Smooth muscle cell (in vitro differentiated cells): ENCODE results near the gene PLB1. TPM values are rescaled to one million over a fixed set of nuclear protein-coding genes. Genes with fewer than 3 reads are reported as not detected.

Experiments
- DNase-seq: peaks from one replicate; lab custom pipeline; 2025; ENCODE audit not compliant: unreplicated experiment; lab: John Stamatoyannopoulos, UW
- H2AFZ ChIP-seq: fragments of 200-600 bp; sonication (generic); 2 replicates; pipeline ENCODE4 v1.6.0; 2016; ENCODE audit warnings: antibody characterized with exemption, low read depth, mild to moderate bottlenecking
- H3F3A ChIP-seq: fragments of 200-600 bp; sonication (generic); 2 replicates; pipeline ENCODE4 v1.6.0; 2017; ENCODE audit warnings: antibody characterized with exemption, low read depth
- H3K27ac ChIP-seq: fragments of 200-600 bp; sonication (generic); 2 replicates; pipeline ENCODE4 v1.5.1; 2016; ENCODE audit warnings: low read depth, mild to moderate bottlenecking
- H3K27me3 ChIP-seq: fragments of 200-600 bp; sonication (generic); 2 replicates; pipeline ENCODE4 v1.6.1; 2016; ENCODE audit warnings: low read depth, mild to moderate bottlenecking
- H3K36me3 ChIP-seq: fragments of 200-600 bp; sonication (generic); 2 replicates; pipeline ENCODE4 v1.5.1; 2016; ENCODE audit warnings: low read depth
- H3K4me1 ChIP-seq: fragments of 200-600 bp; sonication (generic); 2 replicates; pipeline ENCODE4 v1.5.1; 2016; ENCODE audit warnings: low read depth
- H3K4me2 ChIP-seq: fragments of 200-600 bp; sonication (generic); 2 replicates; pipeline ENCODE4 v1.6.0; 2016; ENCODE audit warnings: mild to moderate bottlenecking
- H3K4me3 ChIP-seq: fragments of 200-600 bp; sonication (generic); 2 replicates; pipeline ENCODE4 v1.5.1; 2016; ENCODE audit warnings: mild to moderate bottlenecking
- H3K79me2 ChIP-seq: fragments of 200-600 bp; sonication (generic); 2 replicates; pipeline ENCODE4 v1.6.0; 2016; ENCODE audit warnings: low read depth, mild to moderate bottlenecking
- H3K9ac ChIP-seq: fragments of 200-600 bp; sonication (generic); 2 replicates; pipeline ENCODE4 v1.6.0; 2016; ENCODE audit warnings: low read depth
- H3K9me3 ChIP-seq: fragments of 200-600 bp; sonication (generic); replicated peaks from 2 replicates; pipeline ENCODE4 v1.5.1; 2016; ENCODE audit warnings: low read depth
- H4K20me1 ChIP-seq: fragments of 200-600 bp; sonication (generic); 2 replicates; pipeline ENCODE4 v1.6.0; 2016; ENCODE audit warnings: low read depth
- WGBS: methylation state at CpG from one replicate; pipeline ENCODE4 v1.1.7; 2016; ENCODE audit warnings: low lambda C conversion rate; 5-methylcytosine and 5-hydroxymethylcytosine counted together
- polyA plus RNA-seq: library from polyadenylated mRNA; unstranded; fragments of >200 nt; fragmentation: Nextera tagmentation; extraction: Ambion mirVana; gene quantifications from 2 replicates; pipeline ENCODE4 v1.2.1, GENCODE V29; 2016
- total RNA-seq: library from RNA; depleted of rRNA; stranded (reverse); fragments of >200 nt; gene quantifications from 2 replicates; pipeline ENCODE4 v1.2.3, GENCODE V29; 2014
- TF ChIP-seq, protein P1 (sequence below): fragments of 200-600 bp; sonication (generic); IDR thresholded peaks from 2 replicates; pipeline ENCODE4 v1.5.1; 2017; ENCODE audit warnings: borderline replicate concordance, mild to moderate bottlenecking, antibody characterized with exemption; ENCODE audit not compliant: insufficient read depth, poor library complexity, severe bottlenecking

Gene PLB1
- total and polyA plus RNA-seq, 2 experiments from 2014 or later, result 0.75 to 8.7 TPM

DNA sequence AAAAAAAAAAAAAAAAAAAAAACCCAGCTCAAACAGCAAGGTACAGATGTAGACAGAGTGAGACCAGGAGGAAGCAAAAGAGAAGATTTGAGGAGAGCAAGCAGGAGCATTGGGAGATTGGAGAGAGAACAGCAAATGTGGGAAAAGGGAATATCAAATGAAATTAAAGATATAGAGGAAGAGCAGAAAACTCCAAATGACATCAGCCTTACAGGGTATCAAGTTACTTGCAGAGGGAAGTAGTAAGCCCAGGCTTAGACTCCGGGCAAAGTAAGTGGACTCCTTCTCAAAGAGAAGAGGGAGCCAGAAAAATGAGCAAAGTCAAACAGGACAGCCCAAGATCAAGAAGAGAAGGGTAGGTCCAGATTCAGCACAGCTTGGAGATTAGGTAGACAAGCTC is 162.5 kb downstream of the PLB1 start:
- DNase-seq, result no peak
- WGBS, result 5% methylated on average over 1 of the region's 1 CpG
- no peaks in the 10 kb centered on the region for H4K20me1 ChIP-seq
- no peaks in the 10 kb centered on the region for H3K36me3 ChIP-seq
- H3K27ac ChIP-seq, result no peak overlapping the region
- TF ChIP-seq, protein P1, sequence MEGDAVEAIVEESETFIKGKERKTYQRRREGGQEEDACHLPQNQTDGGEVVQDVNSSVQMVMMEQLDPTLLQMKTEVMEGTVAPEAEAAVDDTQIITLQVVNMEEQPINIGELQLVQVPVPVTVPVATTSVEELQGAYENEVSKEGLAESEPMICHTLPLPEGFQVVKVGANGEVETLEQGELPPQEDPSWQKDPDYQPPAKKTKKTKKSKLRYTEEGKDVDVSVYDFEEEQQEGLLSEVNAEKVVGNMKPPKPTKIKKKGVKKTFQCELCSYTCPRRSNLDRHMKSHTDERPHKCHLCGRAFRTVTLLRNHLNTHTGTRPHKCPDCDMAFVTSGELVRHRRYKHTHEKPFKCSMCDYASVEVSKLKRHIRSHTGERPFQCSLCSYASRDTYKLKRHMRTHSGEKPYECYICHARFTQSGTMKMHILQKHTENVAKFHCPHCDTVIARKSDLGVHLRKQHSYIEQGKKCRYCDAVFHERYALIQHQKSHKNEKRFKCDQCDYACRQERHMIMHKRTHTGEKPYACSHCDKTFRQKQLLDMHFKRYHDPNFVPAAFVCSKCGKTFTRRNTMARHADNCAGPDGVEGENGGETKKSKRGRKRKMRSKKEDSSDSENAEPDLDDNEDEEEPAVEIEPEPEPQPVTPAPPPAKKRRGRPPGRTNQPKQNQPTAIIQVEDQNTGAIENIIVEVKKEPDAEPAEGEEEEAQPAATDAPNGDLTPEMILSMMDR, result no peak
- H3K4me3 ChIP-seq, result no peak overlapping the region
- no peak overlapping the region for H2AFZ ChIP-seq
- H3K4me1 ChIP-seq, result no peaks in the 10 kb centered on the region
- no peaks in the 10 kb centered on the region for H3K27me3 ChIP-seq
- H3F3A ChIP-seq, result peaks cover 1% of the 10 kb centered on the region
- H3K79me2 ChIP-seq, result no peaks in the 10 kb centered on the region
- no peak overlapping the region for H3K9ac ChIP-seq
- peak overlapping the region; percentile 1 for H3K4me2 ChIP-seq
- no peaks in the 10 kb centered on the region for H3K9me3 ChIP-seq

DNA sequence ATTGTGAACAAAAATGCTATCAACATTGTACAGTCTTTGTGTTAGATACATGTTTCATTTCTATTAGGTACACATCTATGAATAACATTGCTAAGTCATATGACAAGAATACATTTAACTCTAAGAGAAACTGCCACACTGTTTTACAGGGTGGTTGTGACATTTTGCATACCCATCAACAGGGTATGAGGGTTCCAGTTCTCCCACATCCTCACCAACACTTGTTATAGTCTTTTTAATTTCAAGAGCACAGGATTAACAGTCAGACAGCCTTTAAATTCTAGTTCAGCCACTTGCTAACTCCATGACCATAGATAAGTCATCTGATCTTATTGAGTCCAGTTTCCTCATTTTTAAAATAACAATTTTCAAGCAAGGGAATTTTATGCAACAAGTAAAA is 163.3 kb downstream of the PLB1 start:
- H3K9me3 ChIP-seq, result no peaks in the 10 kb centered on the region
- no peak overlapping the region for H3K4me3 ChIP-seq
- no peak overlapping the region for H2AFZ ChIP-seq
- TF ChIP-seq, protein P1, result no peak
- no peak overlapping the region for H3K27ac ChIP-seq
- peaks cover 3% of the 10 kb centered on the region for H3K4me1 ChIP-seq
- no peaks in the 10 kb centered on the region for H4K20me1 ChIP-seq
- H3K9ac ChIP-seq, result no peak overlapping the region
- H3K4me2 ChIP-seq, result no peak overlapping the region
- H3F3A ChIP-seq, result peaks cover 8% of the 10 kb centered on the region
- DNase-seq, result no peak
- no peaks in the 10 kb centered on the region for H3K79me2 ChIP-seq
- no peaks in the 10 kb centered on the region for H3K27me3 ChIP-seq
- no peaks in the 10 kb centered on the region for H3K36me3 ChIP-seq

DNA sequence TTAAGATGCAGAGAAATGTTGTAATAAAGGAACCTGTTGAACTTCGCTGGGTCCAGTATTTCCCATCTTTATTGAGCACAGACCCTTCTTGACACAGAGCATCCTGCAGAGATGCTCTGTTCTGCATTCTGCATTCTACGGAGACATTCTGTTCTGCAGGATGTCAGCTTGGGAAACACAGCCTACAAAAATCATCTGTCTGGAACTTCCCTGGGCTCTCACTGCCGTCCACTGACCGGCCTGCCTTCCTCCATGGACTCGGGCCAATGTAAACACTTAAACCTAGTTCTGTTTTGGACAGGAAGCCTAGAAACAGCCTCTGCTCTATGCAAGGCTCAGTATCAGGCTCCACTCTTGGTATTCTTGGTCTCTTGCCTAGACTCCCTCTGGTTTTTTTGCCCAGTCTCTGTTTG is 165.7 kb downstream of the PLB1 start:
- TF ChIP-seq, protein P1, result no peak
- Histone ChIP-seq H3K27me3 (no peaks in the 10 kb centered on the region), H3K4me3 (no peak overlapping the region), H3K4me2 (no peak overlapping the region), H3K4me1 (peaks cover 16% of the 10 kb centered on the region), H3F3A (peaks cover 13% of the 10 kb centered on the region), H3K36me3 (no peaks in the 10 kb centered on the region), H3K9me3 (no peaks in the 10 kb centered on the region), H3K79me2 (no peaks in the 10 kb centered on the region), H3K27ac (peak overlapping the region; percentile 74), H2AFZ (no peak overlapping the region), H3K9ac (no peak overlapping the region), H4K20me1 (no peaks in the 10 kb centered on the region)
- WGBS, result 47% methylated on average over 5 of the region's 5 CpGs
- DNase-seq, result no peak

DNA sequence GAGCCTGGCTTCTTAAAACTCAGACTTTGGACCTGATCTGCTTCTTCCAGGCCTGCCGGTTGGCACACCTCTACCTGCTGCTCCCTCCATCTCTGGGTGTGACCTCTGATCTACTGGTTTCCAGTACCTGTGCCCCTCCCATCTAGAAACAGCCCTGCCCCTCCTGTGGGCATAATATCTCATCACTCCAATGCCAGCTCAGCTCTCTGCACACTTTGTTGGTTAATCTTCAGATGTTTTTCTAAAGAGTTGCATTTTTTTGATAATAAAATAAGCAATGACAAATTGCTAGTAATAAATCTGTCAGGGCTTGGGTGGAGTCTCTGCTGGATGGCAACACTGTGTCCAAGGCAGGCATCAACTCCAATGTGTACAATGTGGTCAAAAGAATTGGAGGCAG is 166.2 kb downstream of the PLB1 start:
- H3K79me2 ChIP-seq, result no peaks in the 10 kb centered on the region
- no peaks in the 10 kb centered on the region for H3K9me3 ChIP-seq
- TF ChIP-seq, protein P1, result no peak
- no peaks in the 10 kb centered on the region for H3K36me3 ChIP-seq
- H3K27ac ChIP-seq, result peak overlapping the region; percentile 74
- no peaks in the 10 kb centered on the region for H3K27me3 ChIP-seq
- H4K20me1 ChIP-seq, result no peaks in the 10 kb centered on the region
- no peak overlapping the region for H2AFZ ChIP-seq
- WGBS, result 92% methylated on average over 1 of the region's 1 CpG
- no peak overlapping the region for H3K4me3 ChIP-seq
- peaks cover 13% of the 10 kb centered on the region for H3F3A ChIP-seq
- no peak overlapping the region for H3K4me2 ChIP-seq
- DNase-seq, result no peak
- H3K9ac ChIP-seq, result no peak overlapping the region
- H3K4me1 ChIP-seq, result peaks cover 16% of the 10 kb centered on the region
